Activated gamma-delta T cell (primary cell): ENCODE data around the gene DENND5B.
"Not testable (repeated sequence)": the region's sequence is repeated elsewhere in the genome, so short reads cannot be mapped to it uniquely, and the experiment has no call there.

Experiments used
- DNase-seq: peaks from one replicate; lab custom pipeline; 2025; lab: John Stamatoyannopoulos, UW

Gene DENND5B

GRCh38 chr12:31591380-31591901 is 505 bp upstream of the DENND5B start:
- no peak for DNase-seq

- peak; percentile 22 for DNase-seq
Observed at GRCh38 chr12:31589904-31590641, 863 bp downstream of the DENND5B start.

GRCh38 chr12:31589598-31589903 is 1.4 kb downstream of the DENND5B start:
- peak; percentile 9 for DNase-seq

- no peak for DNase-seq
Observed at GRCh38 chr12:31588976-31589375, 2.0 kb downstream of the DENND5B start.

- no peak for DNase-seq
Observed at GRCh38 chr12:31586728-31587127, 4.2 kb downstream of the DENND5B start.

- DNase-seq, result no peak
Observed at GRCh38 chr12:31585895-31586294, 5.0 kb downstream of the DENND5B start.

GRCh38 chr12:31585271-31585670 is 5.7 kb downstream of the DENND5B start:
- no peak for DNase-seq

- DNase-seq, result no peak
Observed at GRCh38 chr12:31584782-31585181, 6.2 kb downstream of the DENND5B start.

- no peak for DNase-seq
Observed at GRCh38 chr12:31583878-31584277, 7.1 kb downstream of the DENND5B start.

- no peak for DNase-seq
Observed at GRCh38 chr12:31582155-31582554, 8.8 kb downstream of the DENND5B start.

- no peak for DNase-seq
Observed at GRCh38 chr12:31578632-31579031, 12.3 kb downstream of the DENND5B start.

- no peak for DNase-seq
Observed at GRCh38 chr12:31574803-31575575, 15.9 kb downstream of the DENND5B start.

GRCh38 chr12:31574367-31574766 is 16.6 kb downstream of the DENND5B start:
- DNase-seq, result not testable (repeated sequence)

- DNase-seq, result no peak
Observed at GRCh38 chr12:31572900-31573600, 17.9 kb downstream of the DENND5B start.

- no peak for DNase-seq
Observed at GRCh38 chr12:31570880-31571279, 20.1 kb downstream of the DENND5B start.

- DNase-seq, result not testable (repeated sequence)
Observed at GRCh38 chr12:31569517-31569916, 21.4 kb downstream of the DENND5B start.

- no peak for DNase-seq
Observed at GRCh38 chr12:31568498-31568897, 22.4 kb downstream of the DENND5B start.

GRCh38 chr12:31567029-31567428 is 23.9 kb downstream of the DENND5B start:
- no peak for DNase-seq

- DNase-seq, result no peak
Observed at GRCh38 chr12:31566547-31566946, 24.4 kb downstream of the DENND5B start.

GRCh38 chr12:31562594-31563328 is 28.2 kb downstream of the DENND5B start:
- DNase-seq, result no peak

- no peak for DNase-seq
Observed at GRCh38 chr12:31560516-31560915, 30.4 kb downstream of the DENND5B start.

GRCh38 chr12:31558521-31558920 is 32.4 kb downstream of the DENND5B start:
- no peak for DNase-seq
